NOMO-1 treated with DMSO at 0.1 percent for 48 hours (cell line): ENCODE results near the gene CCNI2.
A peak's percentile ranks its signal among the peaks of the same experiment; 100 is the strongest.

Experiments
- DNase-seq: peaks from one replicate; lab custom pipeline; 2025; ENCODE audit not compliant: unreplicated experiment; lab: John Stamatoyannopoulos, UW

Gene CCNI2

GRCh38 chr5:132764671-132765238 lies 17.5 kb downstream of the CCNI2 start:
- DNase-seq = no peak

GRCh38 chr5:132765311-132766019 lies 18.2 kb downstream of the CCNI2 start:
- no peak for DNase-seq

GRCh38 chr5:132766020-132766805 lies 19.0 kb downstream of the CCNI2 start:
- no peak for DNase-seq

GRCh38 chr5:132766806-132767055 lies 19.5 kb downstream of the CCNI2 start:
- no peak for DNase-seq

GRCh38 chr5:132767150-132767549 lies 19.9 kb downstream of the CCNI2 start:
- DNase-seq = no peak

- no peak for DNase-seq
Observed at GRCh38 chr5:132768485-132768868, 21.3 kb downstream of the CCNI2 start.

GRCh38 chr5:132770476-132771159 lies 23.4 kb downstream of the CCNI2 start:
- no peak for DNase-seq

- no peak for DNase-seq
Observed at GRCh38 chr5:132771503-132771998, 24.3 kb downstream of the CCNI2 start.

GRCh38 chr5:132772291-132773070 lies 25.3 kb downstream of the CCNI2 start:
- no peak for DNase-seq

GRCh38 chr5:132773114-132773513 lies 25.9 kb downstream of the CCNI2 start:
- no peak for DNase-seq

- DNase-seq = no peak
Observed at GRCh38 chr5:132773601-132774355, 26.6 kb downstream of the CCNI2 start.

- no peak for DNase-seq
Observed at GRCh38 chr5:132774406-132774805, 27.2 kb downstream of the CCNI2 start.

GRCh38 chr5:132774896-132775295 lies 27.7 kb downstream of the CCNI2 start:
- DNase-seq = no peak

GRCh38 chr5:132775476-132775961 lies 28.3 kb downstream of the CCNI2 start:
- no peak for DNase-seq

GRCh38 chr5:132776131-132776937 lies 29.1 kb downstream of the CCNI2 start:
- no peak for DNase-seq

GRCh38 chr5:132776938-132777208 lies 29.6 kb downstream of the CCNI2 start:
- DNase-seq = no peak

GRCh38 chr5:132777209-132778069 lies 30.2 kb downstream of the CCNI2 start, which contains the start of gene SEPTIN8:
Gene SEPTIN8, minus strand, starts transcription at chr5:132777239. Its CDS starts 102 bp downstream, at chr5:132777137.
- DNase-seq = peak; percentile 32

- no peak for DNase-seq
Observed at GRCh38 chr5:132778129-132778528, 30.9 kb downstream of the CCNI2 start.
